ENCODE data around the gene PPIF. TPM values are rescaled to one million over a fixed set of nuclear protein-coding genes. Genes with fewer than 3 reads are reported as not detected.
"Not testable (repeated sequence)": the region's sequence is repeated elsewhere in the genome, so short reads cannot be mapped to it uniquely, and the experiment has no call there.

Gene PPIF
- total RNA-seq, 2 donors from 2014 or later = 266 to 391 TPM

DNA sequence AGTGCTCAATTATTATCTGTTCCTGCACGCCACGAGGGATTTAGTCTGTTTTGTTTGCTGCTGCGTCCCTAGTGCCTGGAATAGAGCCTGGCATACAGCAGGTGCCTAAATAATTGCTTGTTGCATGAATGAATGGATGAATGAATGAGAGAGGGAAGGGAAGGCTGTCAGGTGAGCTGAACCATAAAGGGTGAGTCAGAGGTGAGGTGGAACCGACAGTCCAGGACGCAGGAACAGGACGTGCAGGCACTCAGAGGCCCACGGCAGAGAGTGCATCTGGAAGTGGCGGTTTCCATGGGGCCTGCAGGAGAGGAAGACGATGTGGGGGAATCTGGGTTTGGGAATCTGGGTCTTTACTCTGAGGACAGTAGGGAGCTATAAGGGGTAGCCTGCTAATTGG lies 17.7 kb upstream of the PPIF start:
- Mint-ChIP-seq H3K36me3 (peaks cover 6% of the 10 kb centered on the region), H3K4me3 (no peak overlapping the region), H3K27me3 (no peaks in the 10 kb centered on the region), H3K27ac (peak overlapping the region in 1 of 2 donors; percentile 9), H3K4me1 (ENCODE audit: low read depth in 2 of 2) (peaks cover 29 to 41% of the 10 kb centered on the region in 2 donors), H3K9me3 (no peaks in the 10 kb centered on the region)
- DNase-seq (ENCODE audit: low spot score) (no peak), ATAC-seq (no peak)

DNA sequence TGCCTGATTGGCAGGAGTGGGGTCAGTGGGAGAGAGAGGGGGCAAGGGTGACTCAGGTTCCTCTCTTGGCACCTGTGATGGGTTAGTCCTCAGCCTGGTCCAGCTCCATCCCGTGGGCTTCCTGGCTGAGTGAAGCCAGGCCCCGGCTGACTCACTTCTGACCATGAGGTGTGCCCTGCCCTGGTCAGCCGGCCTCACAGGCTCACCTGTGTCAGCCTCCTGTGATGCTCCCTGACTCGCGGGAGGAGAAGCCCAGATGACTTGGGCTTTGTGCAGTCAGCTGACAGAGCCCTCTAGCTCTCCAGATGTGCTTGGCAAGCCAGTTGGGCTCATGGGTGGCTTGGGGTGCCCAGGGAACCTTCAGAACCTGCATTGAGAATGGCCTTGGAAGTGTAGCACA lies 16.0 kb upstream of the PPIF start:
- peaks cover 30 to 42% of the 10 kb centered on the region in 2 donors for H3K4me1 Mint-ChIP-seq (ENCODE audit: low read depth in 2 of 2)
- ATAC-seq (peak in 1 of 2 donors; percentile 2), DNase-seq (ENCODE audit: low spot score) (no peak)
- peak overlapping the region; percentile 87 to 95 for H3K27ac Mint-ChIP-seq
- no peaks in the 10 kb centered on the region for H3K27me3 Mint-ChIP-seq
- H3K4me3 Mint-ChIP-seq = peak overlapping the region; percentile 59
- H3K9me3 Mint-ChIP-seq = no peaks in the 10 kb centered on the region
- peaks cover 6% of the 10 kb centered on the region for H3K36me3 Mint-ChIP-seq

DNA sequence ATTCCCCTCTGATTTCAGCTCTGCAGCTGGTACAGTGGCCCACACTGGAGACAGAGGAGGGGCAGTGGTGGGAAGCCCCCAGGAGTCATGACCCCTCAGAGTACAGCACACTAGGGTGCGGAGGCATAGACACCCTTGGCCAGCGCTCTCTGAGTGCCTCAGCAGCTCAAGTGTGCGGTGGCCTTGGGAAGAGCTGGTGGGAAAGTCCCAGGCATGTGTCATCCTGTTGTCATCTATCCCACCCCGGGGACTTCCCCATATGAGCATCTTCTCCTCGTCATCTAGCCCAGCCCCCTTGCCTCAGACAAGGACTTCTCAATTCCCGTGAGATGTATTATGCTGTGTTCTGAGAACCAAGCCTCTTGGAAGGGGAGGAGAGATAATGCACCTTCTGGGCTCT lies 15.6 kb upstream of the PPIF start:
- Mint-ChIP-seq H3K27me3 (no peaks in the 10 kb centered on the region), H3K4me3 (peak overlapping the region; percentile 59), H3K27ac (peak overlapping the region; percentile 87 to 95), H3K36me3 (peaks cover 6% of the 10 kb centered on the region), H3K9me3 (no peaks in the 10 kb centered on the region), H3K4me1 (ENCODE audit: low read depth in 2 of 2) (peaks cover 32 to 42% of the 10 kb centered on the region in 2 donors)
- DNase-seq (ENCODE audit: low spot score) = peak; percentile 90
- peak; percentile 97 to 98 for ATAC-seq

DNA sequence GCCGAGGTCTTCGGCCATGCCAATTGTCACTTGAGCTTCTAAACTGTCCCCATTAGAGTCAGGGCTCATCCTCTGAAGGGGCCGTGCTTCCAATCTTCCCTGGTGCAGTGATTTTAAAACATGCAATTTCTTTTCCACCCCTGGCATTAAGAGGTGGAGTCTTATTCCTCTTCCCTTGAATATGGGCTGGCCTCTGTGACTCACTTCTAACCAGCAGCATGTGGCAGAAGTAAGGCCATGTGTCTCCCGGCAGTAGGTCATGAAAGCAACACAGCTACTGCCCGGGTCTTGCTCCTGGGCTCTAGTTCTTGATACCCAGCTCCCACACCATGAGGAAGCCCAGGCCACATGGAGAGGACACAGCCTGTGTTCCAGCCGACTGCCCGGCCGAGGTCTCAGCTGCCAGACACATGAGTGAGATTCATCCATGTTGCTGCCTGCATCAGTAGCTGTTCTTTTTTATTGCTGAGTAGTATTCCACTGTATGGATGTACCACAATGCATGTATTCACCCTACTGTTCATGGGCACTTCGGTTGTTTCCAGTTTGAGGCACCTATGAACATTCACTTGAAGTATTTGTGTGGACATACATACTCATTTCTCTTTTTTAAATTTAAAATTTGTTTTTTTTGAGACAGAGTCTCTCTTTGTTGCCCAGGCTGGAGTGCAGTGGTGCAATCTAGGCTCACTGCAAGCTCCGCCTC lies 14.5 kb upstream of the PPIF start:
- H3K27me3 Mint-ChIP-seq; H3K36me3 Mint-ChIP-seq; DNase-seq (ENCODE audit: low spot score); H3K9me3 Mint-ChIP-seq; ATAC-seq; H3K4me3 Mint-ChIP-seq: not testable (repeated sequence)
- H3K27ac Mint-ChIP-seq = peak overlapping the region; percentile 87 to 95
- H3K4me1 Mint-ChIP-seq (ENCODE audit: low read depth in 2 of 2) = peaks cover 32 to 46% of the 10 kb centered on the region in 2 donors

DNA sequence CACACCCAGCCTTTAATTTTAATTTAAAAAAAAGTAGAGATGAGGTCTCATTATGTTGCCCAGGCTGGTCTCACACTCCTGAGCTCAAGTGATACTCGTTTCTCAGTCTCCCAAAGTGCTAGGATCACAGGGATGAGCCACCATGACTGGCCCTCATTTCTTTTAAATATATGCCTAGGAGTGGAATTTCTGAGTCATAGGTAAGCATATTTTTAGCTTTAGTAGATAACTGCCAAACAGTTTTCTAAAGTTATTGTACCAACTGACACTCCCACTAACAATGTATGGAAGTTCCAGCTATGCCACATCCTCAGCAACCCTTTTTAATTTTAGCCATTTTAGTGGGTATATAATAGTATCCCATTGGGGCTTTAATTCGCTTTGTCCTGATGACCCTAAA lies 13.8 kb upstream of the PPIF start:
- peaks cover 32 to 46% of the 10 kb centered on the region in 2 donors for H3K4me1 Mint-ChIP-seq (ENCODE audit: low read depth in 2 of 2)
- H3K9me3 Mint-ChIP-seq = no peaks in the 10 kb centered on the region
- H3K36me3 Mint-ChIP-seq = peaks cover 6% of the 10 kb centered on the region
- peak overlapping the region; percentile 47 for H3K4me3 Mint-ChIP-seq
- peak overlapping the region; percentile 10 to 87 for H3K27ac Mint-ChIP-seq
- no peaks in the 10 kb centered on the region for H3K27me3 Mint-ChIP-seq
- DNase-seq (ENCODE audit: low spot score) (no peak), ATAC-seq (no peak)

DNA sequence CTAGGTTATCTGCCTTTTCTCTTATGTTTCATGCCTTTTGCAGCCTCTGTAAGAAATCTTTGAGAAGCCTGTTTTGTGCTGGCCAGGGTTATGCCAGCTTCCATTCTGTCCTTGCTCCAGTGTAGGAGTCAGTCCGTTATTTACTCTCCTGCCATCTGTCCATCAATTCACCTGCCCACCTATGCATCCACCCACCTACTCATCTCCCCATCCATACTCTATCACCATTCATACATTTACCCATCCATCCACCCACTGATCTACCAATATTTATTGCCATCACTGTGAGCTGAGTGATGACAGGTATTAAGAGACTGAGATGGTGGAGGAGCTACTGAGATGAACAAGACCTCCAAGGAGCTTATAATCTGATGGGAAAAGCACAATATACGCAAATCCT lies 12.7 kb upstream of the PPIF start:
- H3K27me3 Mint-ChIP-seq = no peaks in the 10 kb centered on the region
- H3K4me3 Mint-ChIP-seq = no peak overlapping the region
- ATAC-seq = no peak
- no peaks in the 10 kb centered on the region for H3K9me3 Mint-ChIP-seq
- peaks cover 28 to 42% of the 10 kb centered on the region in 2 donors for H3K4me1 Mint-ChIP-seq (ENCODE audit: low read depth in 2 of 2)
- H3K27ac Mint-ChIP-seq = peak overlapping the region; percentile 10 to 87
- DNase-seq (ENCODE audit: low spot score) = no peak
- H3K36me3 Mint-ChIP-seq = peaks cover 6% of the 10 kb centered on the region

DNA sequence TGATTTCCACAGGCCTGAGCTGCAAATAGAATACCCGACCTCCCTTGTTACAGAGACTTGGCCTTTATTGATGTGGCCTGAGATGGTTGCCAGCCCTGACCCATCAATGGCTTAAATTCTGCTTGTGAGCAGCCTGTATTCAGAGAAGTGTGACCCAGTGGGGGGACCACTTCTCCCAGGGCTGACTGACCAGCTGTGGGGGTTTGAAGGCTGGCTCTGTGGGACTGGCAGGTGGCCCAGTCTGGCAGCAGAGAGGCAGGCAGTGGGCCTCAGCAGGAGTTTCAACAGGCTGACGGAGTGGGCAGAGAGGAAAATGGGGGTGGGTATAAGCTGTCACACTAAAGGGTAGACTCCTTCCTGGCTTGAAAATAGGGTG lies 12.2 kb upstream of the PPIF start:
- Mint-ChIP-seq H3K4me3 (no peak overlapping the region), H3K27ac (peak overlapping the region; percentile 10 to 87), H3K36me3 (peaks cover 6% of the 10 kb centered on the region), H3K27me3 (no peaks in the 10 kb centered on the region), H3K9me3 (no peaks in the 10 kb centered on the region), H3K4me1 (ENCODE audit: low read depth in 2 of 2) (peaks cover 27 to 38% of the 10 kb centered on the region in 2 donors)
- no peak for ATAC-seq
- DNase-seq (ENCODE audit: low spot score) = no peak

DNA sequence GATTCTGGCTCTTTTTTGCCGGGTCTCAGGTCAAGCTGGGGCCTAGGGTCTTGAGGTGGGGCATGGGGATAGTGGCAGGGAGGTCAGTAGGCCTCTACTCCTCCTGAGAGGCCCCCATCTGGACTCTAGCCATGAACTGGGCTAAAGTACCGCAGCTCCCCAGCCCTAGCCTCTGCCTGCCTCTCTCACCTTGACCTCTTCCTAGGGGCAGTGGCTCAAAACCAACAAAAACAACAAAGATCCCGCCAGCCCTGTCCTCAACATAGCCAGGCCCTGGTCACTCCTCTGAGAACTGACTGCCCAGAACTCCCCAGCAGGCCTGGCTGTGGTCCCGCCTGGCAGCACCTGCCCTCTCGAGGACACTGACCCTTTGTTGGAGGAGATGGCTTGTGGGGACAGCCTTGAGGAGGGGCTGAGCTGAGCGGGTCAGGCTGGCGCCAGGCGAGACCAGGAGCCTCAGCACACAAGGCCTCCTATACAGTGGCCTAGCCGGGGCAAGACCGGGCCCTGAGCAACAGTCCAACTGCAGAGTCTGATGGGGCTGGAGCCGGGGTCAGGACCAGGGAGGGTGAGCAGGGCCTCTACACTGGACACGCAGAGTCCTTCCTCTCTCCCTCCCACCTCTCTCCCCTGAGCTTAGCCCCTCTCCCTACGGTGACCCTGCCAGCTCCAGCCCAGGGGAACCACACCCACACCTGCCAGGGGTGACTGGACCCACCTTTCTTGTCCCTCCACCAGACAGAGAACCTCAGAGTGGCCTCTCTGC lies 11.6 kb upstream of the PPIF start:
- Mint-ChIP-seq H3K4me3 (no peak overlapping the region), H3K27ac (peak overlapping the region; percentile 10 to 87), H3K9me3 (no peaks in the 10 kb centered on the region), H3K4me1 (ENCODE audit: low read depth in 2 of 2) (peaks cover 30 to 35% of the 10 kb centered on the region in 2 donors), H3K27me3 (no peaks in the 10 kb centered on the region), H3K36me3 (peaks cover 6% of the 10 kb centered on the region)
- DNase-seq (ENCODE audit: low spot score) (no peak), ATAC-seq (no peak)

DNA sequence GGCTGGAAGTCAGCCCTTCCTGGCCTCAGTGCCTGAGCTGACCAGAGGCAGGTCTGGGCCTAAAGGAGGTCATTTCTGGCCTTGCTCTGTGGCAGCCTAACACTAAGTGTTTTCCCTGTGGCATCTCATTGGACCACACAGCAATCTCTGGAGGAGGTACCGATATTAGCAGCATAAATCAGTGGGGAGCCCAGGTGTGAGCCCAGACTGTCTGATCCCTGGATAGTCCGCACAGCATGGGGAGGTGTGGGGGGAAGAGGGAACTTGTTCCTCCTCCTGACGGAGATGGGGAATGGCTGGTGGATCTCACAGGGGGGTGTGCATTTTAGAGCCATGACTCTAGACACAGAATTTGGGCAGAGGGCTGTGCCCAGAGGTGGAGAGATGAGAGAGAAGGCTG lies 11.0 kb upstream of the PPIF start:
- H3K27me3 Mint-ChIP-seq = no peaks in the 10 kb centered on the region
- no peak overlapping the region for H3K4me3 Mint-ChIP-seq
- no peaks in the 10 kb centered on the region for H3K9me3 Mint-ChIP-seq
- H3K36me3 Mint-ChIP-seq = peaks cover 6% of the 10 kb centered on the region
- DNase-seq (ENCODE audit: low spot score) (no peak), ATAC-seq (no peak)
- peaks cover 29 to 32% of the 10 kb centered on the region in 2 donors for H3K4me1 Mint-ChIP-seq (ENCODE audit: low read depth in 2 of 2)
- H3K27ac Mint-ChIP-seq = peak overlapping the region in 1 of 2 donors; percentile 10

DNA sequence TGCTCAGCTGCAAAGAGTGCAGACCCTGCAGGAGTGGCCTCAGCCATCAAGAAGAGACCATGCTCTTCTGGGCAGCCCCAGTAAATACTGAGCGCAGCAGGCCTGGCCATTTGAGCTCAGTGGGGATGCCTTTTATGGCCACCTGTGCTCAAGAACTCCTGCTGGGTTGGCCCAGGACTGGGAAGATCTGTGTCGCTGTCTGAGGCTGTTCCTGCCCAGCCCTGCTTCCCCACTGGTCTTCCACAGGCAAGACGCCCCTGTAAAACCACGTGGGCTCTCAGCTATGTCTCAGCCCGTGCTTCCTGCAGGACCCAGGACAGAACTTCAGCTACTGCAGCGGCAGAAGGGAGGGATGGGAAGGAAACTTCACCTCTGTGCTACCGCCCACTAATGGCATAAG lies 10.5 kb upstream of the PPIF start:
- peaks cover 26 to 28% of the 10 kb centered on the region in 2 donors for H3K4me1 Mint-ChIP-seq (ENCODE audit: low read depth in 2 of 2)
- H3K9me3 Mint-ChIP-seq = no peaks in the 10 kb centered on the region
- H3K4me3 Mint-ChIP-seq = no peak overlapping the region
- peak overlapping the region; percentile 3 to 10 for H3K27ac Mint-ChIP-seq
- ATAC-seq (no peak), DNase-seq (ENCODE audit: low spot score) (peak; percentile 44)
- H3K36me3 Mint-ChIP-seq = peaks cover 6% of the 10 kb centered on the region
- H3K27me3 Mint-ChIP-seq = no peaks in the 10 kb centered on the region

DNA sequence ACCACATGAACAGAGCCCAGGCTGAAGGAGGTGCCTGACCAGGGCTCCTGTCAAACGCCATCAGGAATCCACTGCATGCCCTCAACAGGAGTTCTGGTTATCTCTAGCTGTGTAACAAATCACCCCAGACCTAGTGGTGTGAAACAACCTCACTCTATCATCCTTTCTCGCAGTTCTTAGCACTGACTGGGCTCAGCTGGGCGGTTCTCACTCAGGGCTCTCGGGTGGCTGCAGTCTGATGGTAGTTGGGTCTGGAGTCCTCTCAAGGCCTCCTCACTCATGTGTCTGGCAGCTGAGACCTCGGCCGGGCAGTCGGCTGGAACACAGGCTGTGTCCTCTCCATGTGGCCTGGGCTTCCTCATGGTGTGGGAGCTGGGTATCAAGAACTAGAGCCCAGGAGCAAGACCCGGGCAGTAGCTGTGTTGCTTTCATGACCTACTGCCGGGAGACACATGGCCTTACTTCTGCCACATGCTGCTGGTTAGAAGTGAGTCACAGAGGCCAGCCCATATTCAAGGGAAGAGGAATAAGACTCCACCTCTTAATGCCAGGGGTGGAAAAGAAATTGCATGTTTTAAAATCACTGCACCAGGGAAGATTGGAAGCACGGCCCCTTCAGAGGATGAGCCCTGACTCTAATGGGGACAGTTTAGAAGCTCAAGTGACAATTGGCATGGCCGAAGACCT lies 9.3 kb upstream of the PPIF start:
- ATAC-seq; H3K27me3 Mint-ChIP-seq; H3K9me3 Mint-ChIP-seq; H3K36me3 Mint-ChIP-seq; H3K4me3 Mint-ChIP-seq; H3K27ac Mint-ChIP-seq; DNase-seq (ENCODE audit: low spot score): not testable (repeated sequence)
- peaks cover 20 to 24% of the 10 kb centered on the region in 2 donors for H3K4me1 Mint-ChIP-seq (ENCODE audit: low read depth in 2 of 2)

DNA sequence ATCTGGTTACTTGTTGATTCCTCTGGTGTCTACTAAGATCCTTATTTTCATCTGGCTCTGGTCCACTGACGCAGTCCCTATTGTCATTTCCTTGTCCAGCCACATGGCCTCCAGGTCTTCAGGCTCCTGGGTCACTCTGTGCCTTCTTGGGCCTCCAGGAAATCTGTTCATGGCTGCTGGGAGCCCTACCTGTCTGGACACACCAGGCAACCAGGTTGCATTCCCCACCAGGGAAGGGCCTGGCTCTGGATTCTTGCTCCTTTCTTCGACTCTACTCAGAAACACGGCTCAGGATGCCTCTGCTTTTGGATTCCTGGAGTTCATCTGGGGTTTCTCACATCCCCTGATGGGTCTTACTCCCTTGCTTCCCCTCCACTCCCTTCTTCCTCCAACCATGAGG lies 8.0 kb upstream of the PPIF start:
- H3K27ac Mint-ChIP-seq = peak overlapping the region; percentile 6 to 33
- no peak for ATAC-seq

DNA sequence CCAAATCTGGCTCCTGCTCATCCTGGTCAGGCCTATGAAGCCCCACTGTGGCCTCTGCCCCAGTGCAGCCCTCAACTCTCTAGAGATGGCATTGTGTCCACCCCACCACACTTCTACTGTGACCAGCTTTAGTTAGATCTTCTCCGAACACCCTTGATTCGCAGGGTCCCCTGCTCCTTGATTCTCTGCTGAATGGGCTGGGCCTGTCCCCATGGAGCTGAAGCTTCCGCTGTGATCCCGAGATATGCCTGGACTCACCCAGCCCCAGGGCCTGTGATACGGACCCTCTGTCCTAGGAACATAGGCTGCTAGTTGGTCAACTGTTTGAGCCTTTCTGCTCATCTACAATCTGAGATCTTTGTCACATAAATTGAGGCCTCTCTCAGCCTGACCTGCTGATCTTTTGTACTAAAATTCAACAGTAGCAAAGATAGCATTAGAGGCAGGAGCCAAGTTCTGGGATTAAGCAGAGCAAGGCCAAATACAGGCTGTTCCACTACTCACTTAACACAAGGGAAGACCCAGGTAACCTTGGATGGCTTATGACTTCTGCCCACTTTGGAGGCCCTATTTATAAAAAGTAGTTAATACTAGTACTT lies 6.5 kb upstream of the PPIF start:
- peaks cover 26 to 32% of the 10 kb centered on the region in 2 donors for H3K4me1 Mint-ChIP-seq (ENCODE audit: low read depth in 2 of 2)
- peak overlapping the region in 1 of 2 donors; percentile 42 for H3K27ac Mint-ChIP-seq
- no peaks in the 10 kb centered on the region for H3K27me3 Mint-ChIP-seq
- ATAC-seq = no peak
- H3K4me3 Mint-ChIP-seq = no peak overlapping the region
- no peaks in the 10 kb centered on the region for H3K9me3 Mint-ChIP-seq
- no peaks in the 10 kb centered on the region for H3K36me3 Mint-ChIP-seq
- no peak for DNase-seq (ENCODE audit: low spot score)

More for the DNA sequence above, 8.0 kb upstream of the PPIF start:
- no peaks in the 10 kb centered on the region for H3K27me3 Mint-ChIP-seq
- H3K36me3 Mint-ChIP-seq = peaks cover under 1% of the 10 kb centered on the region
- no peak overlapping the region for H3K4me3 Mint-ChIP-seq
- no peaks in the 10 kb centered on the region for H3K9me3 Mint-ChIP-seq
- peaks cover 23 to 27% of the 10 kb centered on the region in 2 donors for H3K4me1 Mint-ChIP-seq (ENCODE audit: low read depth in 2 of 2)
- no peak for DNase-seq (ENCODE audit: low spot score)

Measured in natural killer cell treated with Interleukin-12 subunit alpha and Interleukin-12 subunit beta and Interleukin-15 and Interleukin-18, amount 100 ng/mL, for 72 hours (primary cell).